GM23338 (cell line): ENCODE results near the gene KSR2. TPM values are rescaled to one million over a fixed set of nuclear protein-coding genes. Genes with fewer than 3 reads are reported as not detected.

Experiments
- ATAC-seq: fragments of 200-7000 bp; cut with Tn5 transposase; 3 replicates; pipeline ENCODE4 v1.9.1; 2020
- DNase-seq: peaks from one replicate; pipeline ENCODE4 v3.0.0-alpha.2; 2015; ENCODE audit warnings: low spot score
- H2AFZ ChIP-seq: fragments of 200-600 bp; sonication (generic); 2 replicates; pipeline ENCODE4 v1.8.0; 2016; ENCODE audit warnings: antibody characterized with exemption, mild to moderate bottlenecking, moderate library complexity
- H3F3A ChIP-seq: fragments of 200-600 bp; sonication (generic); replicated peaks from 2 replicates; pipeline ENCODE4 v1.8.0; 2017; ENCODE audit warnings: antibody characterized with exemption, mixed run types, low read depth
- H3K27ac ChIP-seq: fragments of 200-600 bp; sonication (generic); 2 replicates; pipeline ENCODE4 v1.6.1; 2016; ENCODE audit warnings: low read depth
- H3K27me3 ChIP-seq: fragments of 200-600 bp; sonication (generic); 2 replicates; pipeline ENCODE4 v1.8.0; 2016; ENCODE audit warnings: mild to moderate bottlenecking, mixed run types, moderate library complexity; ENCODE audit not compliant: insufficient read depth
- H3K36me3 ChIP-seq: fragments of 200-600 bp; sonication (generic); 2 replicates; pipeline ENCODE4 v1.8.0; 2016; ENCODE audit warnings: mild to moderate bottlenecking; ENCODE audit not compliant: insufficient read depth
- H3K4me1 ChIP-seq: fragments of 200-600 bp; sonication (generic); 2 replicates; pipeline ENCODE4 v1.8.0; 2016; ENCODE audit warnings: mild to moderate bottlenecking, moderate library complexity; ENCODE audit not compliant: insufficient read depth
- H3K4me2 ChIP-seq: fragments of 200-600 bp; sonication (generic); 2 replicates; pipeline ENCODE4 v1.7.1; 2017; ENCODE audit warnings: mixed run types
- H3K4me3 ChIP-seq: fragments of 200-600 bp; sonication (generic); 2 replicates; pipeline ENCODE4 v1.6.1; 2016; ENCODE audit warnings: mixed run types
- H3K79me2 ChIP-seq: fragments of 200-600 bp; sonication (generic); replicated peaks from 2 replicates; pipeline ENCODE4 v1.8.0; 2017; ENCODE audit warnings: mild to moderate bottlenecking; ENCODE audit not compliant: insufficient read depth
- H3K9me2 ChIP-seq: fragments of 200-600 bp; sonication (generic); 2 replicates; pipeline ENCODE4 v1.8.0; 2017; ENCODE audit not compliant: insufficient read depth
- H4K20me1 ChIP-seq: fragments of 200-600 bp; sonication (generic); replicated peaks from 2 replicates; pipeline ENCODE4 v1.8.0; 2017; ENCODE audit warnings: mild to moderate bottlenecking; ENCODE audit not compliant: insufficient read depth
- H3K27ac Mint-ChIP-seq: 2 replicates; pipeline ENCODE4 v1.8.0; 2020; ENCODE audit warnings: inconsistent platforms, mild to moderate bottlenecking, moderate library complexity, mixed read lengths
- H3K27me3 Mint-ChIP-seq: 3 replicates; pipeline ENCODE4 v1.8.0; 2022; ENCODE audit warnings: low read depth, mild to moderate bottlenecking, moderate library complexity, mixed read lengths, inconsistent platforms; ENCODE audit not compliant: insufficient read depth, poor library complexity
- H3K36me3 Mint-ChIP-seq: 3 replicates; pipeline ENCODE4 v1.8.0; 2021; ENCODE audit warnings: low read depth, mild to moderate bottlenecking, inconsistent platforms, moderate library complexity, mixed read lengths
- H3K4me1 Mint-ChIP-seq: 3 replicates; pipeline ENCODE4 v1.8.0; 2020; ENCODE audit warnings: mild to moderate bottlenecking, inconsistent platforms, mixed read lengths
- H3K4me3 Mint-ChIP-seq: 3 replicates; pipeline ENCODE4 v1.8.0; 2021; ENCODE audit warnings: moderate library complexity, mild to moderate bottlenecking, inconsistent platforms, mixed read lengths
- H3K9me3 Mint-ChIP-seq: 3 replicates; pipeline ENCODE4 v1.8.0; 2020; ENCODE audit warnings: moderate library complexity, mild to moderate bottlenecking, inconsistent platforms, mixed read lengths
- CREB1 ChIP-seq: fragments of 250-450 bp; sonication (Bioruptor Pico); IDR thresholded peaks from 2 replicates; pipeline ENCODE4 v1.5.0; 2020; ENCODE audit warnings: low read depth, mild to moderate bottlenecking, moderate library complexity
- EZH2 ChIP-seq: fragments of 200-600 bp; sonication (generic); IDR thresholded peaks from one replicate; pipeline ENCODE4 v1.8.0; 2017; ENCODE audit warnings: antibody characterized with exemption, mild to moderate bottlenecking, low read depth; ENCODE audit not compliant: unreplicated experiment
- EZH2phosphoT487 ChIP-seq: fragments of 200-600 bp; sonication (generic); IDR thresholded peaks from one replicate; pipeline ENCODE4 v1.8.1; 2018; ENCODE audit warnings: antibody characterized with exemption; ENCODE audit not compliant: unreplicated experiment
- JUNB ChIP-seq: IDR thresholded peaks from one replicate; pipeline ENCODE4 v1.6.1; 2016; ENCODE audit warnings: antibody characterized with exemption; ENCODE audit not compliant: unreplicated experiment
- NANOG ChIP-seq: IDR thresholded peaks from 2 replicates; pipeline ENCODE4 v1.6.1; 2016; ENCODE audit warnings: antibody characterized with exemption, borderline replicate concordance
- POLR2AphosphoS5 ChIP-seq: IDR thresholded peaks from 2 replicates; pipeline ENCODE4 v1.6.1; 2016; ENCODE audit warnings: antibody characterized with exemption, low read depth
- STAT1 ChIP-seq: IDR thresholded peaks from one replicate; pipeline ENCODE4 v1.6.1; 2016; ENCODE audit warnings: antibody characterized with exemption; ENCODE audit not compliant: unreplicated experiment
- ZNF331 ChIP-seq: fragments of 250-450 bp; sonication (Bioruptor Pico); IDR thresholded peaks from 2 replicates; pipeline ENCODE4 v1.5.0; 2020; ENCODE audit warnings: low read depth, mild to moderate bottlenecking, moderate library complexity
- ZNF462 ChIP-seq: fragments of 250-450 bp; sonication (Bioruptor Pico); IDR thresholded peaks from 2 replicates; pipeline ENCODE4 v1.5.0; 2020; ENCODE audit warnings: mild to moderate bottlenecking, moderate library complexity
- polyA plus RNA-seq: library from polyadenylated mRNA; unstranded; fragments of >200 nt; fragmentation: Nextera tagmentation; extraction: Ambion mirVana; gene quantifications from 2 replicates; pipeline ENCODE4 v1.2.1, GENCODE V29; 2016
- total RNA-seq: library from RNA; depleted of rRNA; stranded (reverse); fragments of >200 nt; shearing (Covaris generic); gene quantifications from 2 replicates; pipeline ENCODE4 v1.2.3, GENCODE V29; 2014
- TF ChIP-seq, protein P1 (sequence below): IDR thresholded peaks from 2 replicates; pipeline ENCODE4 v1.6.1; 2016; ENCODE audit warnings: antibody characterized with exemption
- TF ChIP-seq, protein P2 (sequence below), 2 experiments: fragments of 200-600 bp in 1 of 2; sonication (generic) in 1 of 2; conservative IDR thresholded peaks; 2 replicates each; pipeline versions ENCODE4 v1.5.1 to v1.6.1; 2016 to 2017; ENCODE audit warnings: antibody characterized with exemption in 2 of 2, low read depth in 2 of 2, mild to moderate bottlenecking in 2 of 2, moderate library complexity in 1 of 2

Gene KSR2
- total and polyA plus RNA-seq, 2 experiments from 2014 or later: 1.1 to 2.7 TPM

DNA sequence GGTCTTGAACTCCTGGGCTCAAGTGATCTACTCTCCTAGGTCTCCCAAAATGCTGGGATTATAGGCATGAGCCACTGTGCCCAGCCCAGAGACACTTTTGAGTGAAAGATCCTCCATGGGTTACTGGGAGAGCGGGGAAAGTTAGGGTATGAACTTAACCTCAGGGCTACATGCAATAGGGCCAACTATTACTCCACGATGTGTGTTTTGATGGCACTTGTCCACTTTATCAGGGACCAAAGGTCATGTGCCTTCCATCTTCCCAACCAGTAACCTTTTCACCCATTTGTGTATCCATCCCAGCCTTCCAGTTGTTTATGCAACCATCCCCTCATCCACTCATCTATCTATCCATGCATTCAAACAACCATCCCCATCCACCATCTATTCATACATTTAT is 546.8 kb downstream of the KSR2 start (continued):
- TF ChIP-seq, protein P1, sequence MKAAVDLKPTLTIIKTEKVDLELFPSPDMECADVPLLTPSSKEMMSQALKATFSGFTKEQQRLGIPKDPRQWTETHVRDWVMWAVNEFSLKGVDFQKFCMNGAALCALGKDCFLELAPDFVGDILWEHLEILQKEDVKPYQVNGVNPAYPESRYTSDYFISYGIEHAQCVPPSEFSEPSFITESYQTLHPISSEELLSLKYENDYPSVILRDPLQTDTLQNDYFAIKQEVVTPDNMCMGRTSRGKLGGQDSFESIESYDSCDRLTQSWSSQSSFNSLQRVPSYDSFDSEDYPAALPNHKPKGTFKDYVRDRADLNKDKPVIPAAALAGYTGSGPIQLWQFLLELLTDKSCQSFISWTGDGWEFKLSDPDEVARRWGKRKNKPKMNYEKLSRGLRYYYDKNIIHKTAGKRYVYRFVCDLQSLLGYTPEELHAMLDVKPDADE: no peak
- TF ChIP-seq ZNF462 (CRISPR knock-in tag): no peak
- no peak for TF ChIP-seq NANOG
- no peak for TF ChIP-seq EZH2
- TF ChIP-seq EZH2phosphoT487: no peak

- Histone ChIP-seq H3K4me2 (no peak overlapping the region), H3K79me2 (no peaks in the 10 kb centered on the region), H3K9me2 (peaks cover 5% of the 10 kb centered on the region), H3K4me3 (no peak overlapping the region), H4K20me1 (no peaks in the 10 kb centered on the region), H3K27me3 (no peaks in the 10 kb centered on the region), H3K36me3 (no peaks in the 10 kb centered on the region), H3K27ac (no peak overlapping the region), H2AFZ (no peak overlapping the region), H3F3A (no peaks in the 10 kb centered on the region), H3K4me1 (0 out of 2 replicates have a peak, but pooled peaks cover 4% of the 10 kb centered on the region)
- Mint-ChIP-seq H3K4me1 (no peaks in the 10 kb centered on the region), H3K27ac (no peak overlapping the region), H3K4me3 (no peak overlapping the region), H3K9me3 (no peaks in the 10 kb centered on the region; the same call in 2 of the 3 replicates), H3K36me3 (no peaks in the 10 kb centered on the region), H3K27me3 (peaks cover 3% of the 10 kb centered on the region)
- DNase-seq: no peak
- ATAC-seq: no peak
- TF ChIP-seq EZH2: no peak
- TF ChIP-seq STAT1: no peak
- no peak for TF ChIP-seq ZNF331 (CRISPR knock-in tag)
- TF ChIP-seq POLR2AphosphoS5: no peak
- TF ChIP-seq, protein P2, sequence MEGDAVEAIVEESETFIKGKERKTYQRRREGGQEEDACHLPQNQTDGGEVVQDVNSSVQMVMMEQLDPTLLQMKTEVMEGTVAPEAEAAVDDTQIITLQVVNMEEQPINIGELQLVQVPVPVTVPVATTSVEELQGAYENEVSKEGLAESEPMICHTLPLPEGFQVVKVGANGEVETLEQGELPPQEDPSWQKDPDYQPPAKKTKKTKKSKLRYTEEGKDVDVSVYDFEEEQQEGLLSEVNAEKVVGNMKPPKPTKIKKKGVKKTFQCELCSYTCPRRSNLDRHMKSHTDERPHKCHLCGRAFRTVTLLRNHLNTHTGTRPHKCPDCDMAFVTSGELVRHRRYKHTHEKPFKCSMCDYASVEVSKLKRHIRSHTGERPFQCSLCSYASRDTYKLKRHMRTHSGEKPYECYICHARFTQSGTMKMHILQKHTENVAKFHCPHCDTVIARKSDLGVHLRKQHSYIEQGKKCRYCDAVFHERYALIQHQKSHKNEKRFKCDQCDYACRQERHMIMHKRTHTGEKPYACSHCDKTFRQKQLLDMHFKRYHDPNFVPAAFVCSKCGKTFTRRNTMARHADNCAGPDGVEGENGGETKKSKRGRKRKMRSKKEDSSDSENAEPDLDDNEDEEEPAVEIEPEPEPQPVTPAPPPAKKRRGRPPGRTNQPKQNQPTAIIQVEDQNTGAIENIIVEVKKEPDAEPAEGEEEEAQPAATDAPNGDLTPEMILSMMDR (conservative IDR thresholded peaks at IDR 0.05; ENCODE audit: low read depth in 2 of 2): no peak
- TF ChIP-seq CREB1: no peak
- no peak for TF ChIP-seq JUNB
Measured at GRCh38 chr12:117421068-117421752, 547.6 kb downstream of the KSR2 start.
